Parathyroid adenoma (tissue), 2 donors: ENCODE measurements around the gene ZNF33B.
"Not testable (repeated sequence)": the region's sequence is repeated elsewhere in the genome, so short reads cannot be mapped to it uniquely, and the experiment has no call there.

Experiments used
- H2AFZ ChIP-seq: fragments of 300-600 bp; sonication (generic); one replicate; pipeline ENCODE4 v1.7.0; 2017; ENCODE audit warnings: antibody characterized with exemption, mild to moderate bottlenecking
- H3K27ac ChIP-seq: fragments of 300-600 bp; sonication (generic); one replicate; pipeline ENCODE4 v1.7.0; 2017
- H3K27me3 ChIP-seq: fragments of 300-600 bp; sonication (generic); one replicate; pipeline ENCODE4 v1.7.0; 2017; ENCODE audit warnings: low read length; ENCODE audit not compliant: control insufficient read depth, insufficient read depth
- H3K36me3 ChIP-seq: fragments of 300-600 bp; sonication (generic); one replicate; pipeline ENCODE4 v1.7.0; 2017; ENCODE audit warnings: low read length; ENCODE audit not compliant: control insufficient read depth, insufficient read depth
- H3K4me1 ChIP-seq: fragments of 300-600 bp; sonication (generic); one replicate; pipeline ENCODE4 v1.7.0; 2017; ENCODE audit warnings: control low read depth
- H3K4me2 ChIP-seq: fragments of 300-600 bp; sonication (generic); one replicate; pipeline ENCODE4 v1.7.0; 2017; ENCODE audit warnings: low read length
- H3K4me3 ChIP-seq: fragments of 300-600 bp; sonication (generic); one replicate; pipeline ENCODE4 v1.7.0; 2017; ENCODE audit warnings: low read depth, low read length
- H3K79me2 ChIP-seq: fragments of 300-600 bp; sonication (generic); one replicate; pipeline ENCODE4 v1.7.0; 2017; ENCODE audit warnings: control low read depth
- H3K9ac ChIP-seq: fragments of 300-600 bp; sonication (generic); one replicate; pipeline ENCODE4 v1.7.0; 2017; ENCODE audit warnings: mild to moderate bottlenecking
- H3K9me3 ChIP-seq: fragments of 300-600 bp; sonication (generic); one replicate; pipeline ENCODE4 v1.7.0; 2017; ENCODE audit warnings: low read length; ENCODE audit not compliant: control insufficient read depth
- TF ChIP-seq, protein P1 (sequence below): fragments of 300-600 bp; sonication (generic); IDR thresholded peaks from one replicate; pipeline ENCODE4 v1.7.0; 2017; ENCODE audit warnings: antibody characterized with exemption, mild to moderate bottlenecking
- donor health status: primary hyperparathyroidism.

The ZNF33B gene

DNA sequence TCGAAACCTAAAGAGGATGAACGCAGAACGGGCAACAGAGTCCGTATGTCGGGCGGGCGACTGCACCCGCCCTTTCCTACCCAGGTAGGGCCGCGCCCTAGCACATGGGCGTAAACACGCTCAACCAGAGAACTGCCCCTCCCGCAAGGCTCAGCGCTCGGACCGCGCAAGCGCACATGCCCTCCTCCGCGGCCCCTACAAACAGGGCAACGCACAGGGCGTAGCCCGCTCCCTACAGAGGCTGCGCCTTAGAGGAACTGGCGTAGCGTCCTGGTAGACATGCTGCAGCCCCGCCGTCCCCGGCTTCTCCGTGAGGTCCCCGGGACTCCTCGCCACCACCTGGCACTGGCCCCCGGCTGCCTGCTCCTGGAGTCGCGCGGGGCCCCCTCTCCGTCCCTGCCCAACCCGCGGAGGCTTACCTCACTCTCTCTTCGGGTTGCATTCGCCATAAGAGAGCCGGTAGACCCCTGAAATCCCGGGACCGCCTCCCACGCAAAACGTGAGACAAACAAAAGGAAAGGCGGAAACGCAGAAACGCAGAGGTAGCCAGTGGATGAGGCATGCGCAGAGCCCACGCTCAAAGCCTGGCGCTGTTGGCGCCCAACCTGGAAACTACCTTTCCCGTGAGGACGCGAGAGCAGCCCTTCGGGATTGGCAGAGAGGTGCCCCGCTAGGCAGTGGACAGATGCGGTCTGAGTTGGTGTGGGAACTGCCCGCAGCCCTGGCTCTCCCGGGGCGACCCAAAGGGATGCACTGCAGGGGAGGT lies at the start of gene ZNF33B:
Gene ZNF33B (minus strand): TSS at position 516 of the 766 bp plus-strand sequence. CDS start 1,642 bp downstream, outside the sequence.
- TF ChIP-seq, protein P1, sequence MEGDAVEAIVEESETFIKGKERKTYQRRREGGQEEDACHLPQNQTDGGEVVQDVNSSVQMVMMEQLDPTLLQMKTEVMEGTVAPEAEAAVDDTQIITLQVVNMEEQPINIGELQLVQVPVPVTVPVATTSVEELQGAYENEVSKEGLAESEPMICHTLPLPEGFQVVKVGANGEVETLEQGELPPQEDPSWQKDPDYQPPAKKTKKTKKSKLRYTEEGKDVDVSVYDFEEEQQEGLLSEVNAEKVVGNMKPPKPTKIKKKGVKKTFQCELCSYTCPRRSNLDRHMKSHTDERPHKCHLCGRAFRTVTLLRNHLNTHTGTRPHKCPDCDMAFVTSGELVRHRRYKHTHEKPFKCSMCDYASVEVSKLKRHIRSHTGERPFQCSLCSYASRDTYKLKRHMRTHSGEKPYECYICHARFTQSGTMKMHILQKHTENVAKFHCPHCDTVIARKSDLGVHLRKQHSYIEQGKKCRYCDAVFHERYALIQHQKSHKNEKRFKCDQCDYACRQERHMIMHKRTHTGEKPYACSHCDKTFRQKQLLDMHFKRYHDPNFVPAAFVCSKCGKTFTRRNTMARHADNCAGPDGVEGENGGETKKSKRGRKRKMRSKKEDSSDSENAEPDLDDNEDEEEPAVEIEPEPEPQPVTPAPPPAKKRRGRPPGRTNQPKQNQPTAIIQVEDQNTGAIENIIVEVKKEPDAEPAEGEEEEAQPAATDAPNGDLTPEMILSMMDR = no peak
- Histone ChIP-seq H3K79me2 (no peaks in the 10 kb centered on the region), H3K9ac (peak within 1 kb of the TSS; percentile 20), H3K9me3 (no peaks in the 10 kb centered on the region), H2AFZ (peak within 1 kb of the TSS; percentile 80), H3K36me3 (no peaks in the 10 kb centered on the region), H3K27me3 (no peaks in the 10 kb centered on the region), H3K4me1 (no peaks in the 10 kb centered on the region), H3K27ac (peak within 1 kb of the TSS; percentile 84), H3K4me3 (peak within 1 kb of the TSS; percentile 83), H3K4me2 (peak within 1 kb of the TSS; percentile 72)

DNA sequence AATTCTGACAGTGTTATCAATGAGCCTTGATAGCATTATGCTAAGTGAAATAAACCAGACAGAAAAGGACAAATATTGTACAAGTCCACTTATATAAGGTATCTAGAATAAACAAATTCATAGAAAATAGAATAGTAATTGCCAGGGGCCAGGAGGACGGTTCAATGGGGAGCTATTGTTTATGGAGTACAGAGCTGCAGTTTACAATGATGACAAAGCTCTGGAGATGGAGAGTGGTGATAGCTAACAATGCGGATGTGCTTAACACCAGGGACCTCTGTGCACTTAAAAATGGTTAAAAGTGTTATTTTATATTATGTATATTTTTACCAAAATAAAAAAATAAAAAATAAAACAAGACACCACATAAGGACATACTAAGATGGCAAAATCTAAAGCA lies 46.1 kb upstream of the ZNF33B start:
- no peak overlapping the region for H3K27ac ChIP-seq
- no peak overlapping the region for H3K4me3 ChIP-seq
- no peak overlapping the region for H2AFZ ChIP-seq
- no peaks in the 10 kb centered on the region for H3K4me1 ChIP-seq
- TF ChIP-seq, protein P1 = no peak
- no peaks in the 10 kb centered on the region for H3K9me3 ChIP-seq
- no peak overlapping the region for H3K4me2 ChIP-seq
- H3K36me3 ChIP-seq = no peaks in the 10 kb centered on the region
- no peaks in the 10 kb centered on the region for H3K79me2 ChIP-seq
- H3K9ac ChIP-seq = no peak overlapping the region
- H3K27me3 ChIP-seq = no peaks in the 10 kb centered on the region

- Histone ChIP-seq H3K4me3 (no peak overlapping the region), H3K9ac (no peak overlapping the region), H3K27ac (no peak overlapping the region), H3K4me2 (no peak overlapping the region), H3K9me3 (no peaks in the 10 kb centered on the region), H3K4me1 (no peaks in the 10 kb centered on the region), H3K27me3 (no peaks in the 10 kb centered on the region), H2AFZ (no peak overlapping the region), H3K36me3 (no peaks in the 10 kb centered on the region), H3K79me2 (no peaks in the 10 kb centered on the region)
- TF ChIP-seq, protein P1 = no peak
Observed at GRCh38 chr10:42680267-42680666, 41.9 kb upstream of the ZNF33B start.

DNA sequence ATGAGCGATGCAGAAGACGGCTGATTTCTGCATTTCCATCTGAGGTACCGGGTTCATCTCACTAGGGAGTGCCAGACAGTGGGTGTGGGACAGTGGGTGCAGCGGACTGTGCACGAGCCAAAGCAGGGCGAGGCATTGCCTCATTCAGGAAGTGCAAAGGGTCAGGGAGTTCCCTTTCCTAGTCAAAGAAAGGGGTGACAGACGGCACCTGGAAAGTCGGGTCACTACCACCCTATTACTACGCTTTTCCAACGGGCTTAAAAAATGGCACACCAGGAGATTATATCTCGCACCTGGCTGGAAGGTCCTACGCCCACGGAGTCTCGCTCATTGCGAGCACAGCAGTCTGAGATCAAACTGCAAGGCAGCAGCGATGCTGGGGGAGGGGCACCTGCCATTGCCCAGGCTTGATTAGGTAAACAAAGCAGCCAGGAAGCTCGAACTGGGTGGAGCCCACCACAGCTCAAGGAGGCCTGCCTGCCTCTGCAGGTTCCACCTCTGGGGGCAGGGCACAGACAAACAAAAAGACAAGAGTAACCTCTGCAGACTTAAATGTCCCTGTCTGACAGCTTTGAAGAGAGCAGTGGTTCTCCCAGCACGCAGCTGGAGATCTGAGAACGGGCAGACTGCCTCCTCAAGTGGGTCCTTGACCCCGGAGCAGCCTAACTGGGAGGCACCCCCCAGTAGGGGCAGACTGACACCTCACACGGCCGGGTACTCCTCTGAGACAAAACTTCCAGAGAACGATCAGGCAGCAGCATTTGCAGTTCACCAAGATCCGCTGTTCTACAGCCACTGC lies 27.0 kb upstream of the ZNF33B start:
- not testable (repeated sequence) for H3K4me3 ChIP-seq, H3K9me3 ChIP-seq, H3K79me2 ChIP-seq, H2AFZ ChIP-seq, H3K36me3 ChIP-seq, H3K27me3 ChIP-seq, H3K4me2 ChIP-seq, H3K9ac ChIP-seq, H3K27ac ChIP-seq, H3K4me1 ChIP-seq

- Histone ChIP-seq H3K9ac (no peak overlapping the region), H3K4me3 (peak overlapping the region; percentile 32), H3K79me2 (no peaks in the 10 kb centered on the region), H3K9me3 (no peaks in the 10 kb centered on the region), H3K4me2 (peak overlapping the region; percentile 22), H3K36me3 (no peaks in the 10 kb centered on the region), H3K27ac (no peak overlapping the region), H3K27me3 (no peaks in the 10 kb centered on the region), H3K4me1 (no peaks in the 10 kb centered on the region), H2AFZ (peak overlapping the region; percentile 8)
- TF ChIP-seq, protein P1 = no peak
Observed at GRCh38 chr10:42654419-42654818, 16.0 kb upstream of the ZNF33B start.
